ENCODE data around the gene ANXA1.
"Not testable (repeated sequence)": the region's sequence is repeated elsewhere in the genome, so short reads cannot be mapped to it uniquely, and the experiment has no call there.

ANXA1 gene

GRCh38 chr9:73168298-73168934 lies 16.8 kb downstream of the ANXA1 start:
- no peak for DNase-seq (ENCODE audit: low read depth in 2 of 2)

DNA sequence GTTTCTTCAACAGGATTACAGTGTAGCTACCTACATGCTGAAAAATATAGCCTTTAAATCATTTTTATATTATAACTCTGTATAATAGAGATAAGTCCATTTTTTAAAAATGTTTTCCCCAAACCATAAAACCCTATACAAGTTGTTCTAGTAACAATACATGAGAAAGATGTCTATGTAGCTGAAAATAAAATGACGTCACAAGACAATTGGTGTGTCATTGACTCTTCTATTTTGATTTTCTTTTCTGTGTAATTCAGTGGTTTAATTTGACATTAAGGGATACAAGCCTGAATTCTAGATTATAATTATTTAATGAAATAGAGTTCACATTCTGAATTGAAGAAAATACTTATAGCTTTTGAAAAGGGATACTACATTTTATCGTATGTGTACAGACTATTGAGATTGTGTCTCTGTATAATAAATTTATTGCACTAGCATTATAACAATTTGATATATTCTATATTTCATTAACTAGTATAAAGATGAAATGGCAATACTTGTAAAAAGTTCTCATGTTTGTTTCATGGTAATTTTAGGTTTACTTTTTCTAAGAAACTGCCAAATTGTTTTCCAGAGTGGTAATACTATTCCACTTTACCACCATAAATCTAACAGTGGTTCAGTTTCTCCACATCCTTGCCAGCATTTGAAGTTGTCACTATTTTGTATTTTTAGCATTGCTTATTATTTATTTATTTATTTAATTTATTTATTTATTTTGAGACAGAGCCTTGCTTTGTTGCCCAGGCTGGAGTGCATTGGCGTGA lies 18.7 kb downstream of the ANXA1 start:
- DNase-seq (ENCODE audit: low read depth in 2 of 2), result no peak

GRCh38 chr9:73172901-73173215 lies 21.2 kb downstream of the ANXA1 start:
- DNase-seq (ENCODE audit: low read depth in 2 of 2), result no peak

DNA sequence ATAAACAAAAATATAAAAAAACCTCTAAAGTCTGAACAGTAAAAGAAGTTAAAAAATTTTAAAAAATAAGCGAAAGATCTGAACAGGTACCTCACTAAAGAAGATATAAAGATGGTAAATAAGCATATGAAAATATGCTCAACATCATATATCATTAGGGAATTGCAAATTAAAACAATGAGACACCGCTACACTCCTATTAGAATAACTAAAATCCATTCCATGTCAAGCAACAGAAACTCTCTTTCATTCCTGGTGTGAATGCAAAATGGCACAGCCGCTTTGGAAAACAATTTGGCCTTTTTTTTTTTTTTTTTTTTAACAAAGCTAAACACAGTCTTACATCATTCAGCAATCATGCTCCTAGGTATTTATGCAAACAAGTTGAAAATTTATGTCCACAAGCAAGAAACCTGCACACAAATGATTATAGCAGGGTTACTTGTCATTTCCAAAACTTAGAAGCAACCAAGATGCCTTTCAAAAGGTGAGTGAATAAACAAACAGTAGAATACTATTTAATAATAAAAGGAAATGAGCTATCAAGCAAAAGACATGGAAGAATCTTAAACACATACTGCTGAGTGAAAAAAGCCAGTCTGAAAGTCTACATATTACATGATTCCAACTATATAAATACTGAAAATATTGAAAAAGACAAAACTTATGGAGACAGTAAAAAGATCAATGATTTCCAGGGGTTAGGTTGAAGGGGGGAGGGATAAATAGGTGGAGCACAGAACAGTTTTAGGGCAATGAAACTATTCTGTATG lies 22.1 kb downstream of the ANXA1 start:
- no peak for DNase-seq (ENCODE audit: low read depth in 2 of 2)

- DNase-seq (ENCODE audit: low read depth in 2 of 2), result no peak
These were observed 22.8 kb downstream of the ANXA1 start for GRCh38 chr9:73174330-73174980.

- DNase-seq (ENCODE audit: low read depth in 2 of 2), result no peak
These were observed 24.8 kb downstream of the ANXA1 start for GRCh38 chr9:73176450-73176875.

DNA sequence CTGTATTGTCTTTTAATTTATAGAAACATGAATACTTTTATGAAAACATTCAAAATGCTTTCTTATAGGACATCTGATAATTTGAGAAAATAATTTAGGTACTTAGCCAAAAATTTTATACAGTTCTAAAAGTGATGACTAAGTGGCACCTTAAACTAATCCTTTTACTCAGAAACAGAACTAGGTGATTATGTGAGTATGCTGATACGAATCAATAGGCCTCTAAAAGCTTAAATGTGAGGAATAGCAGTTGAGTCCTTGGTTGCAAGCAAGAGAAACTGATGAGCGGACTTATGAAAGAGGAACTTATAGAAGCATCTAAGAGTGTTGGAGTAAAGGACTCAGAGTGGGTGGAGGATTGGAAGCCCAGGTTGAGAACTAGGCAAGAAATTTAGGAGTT lies 26.4 kb downstream of the ANXA1 start:
- no peak for DNase-seq (ENCODE audit: low read depth in 2 of 2)

GRCh38 chr9:73179589-73179988 lies 27.9 kb downstream of the ANXA1 start:
- DNase-seq (ENCODE audit: low read depth in 2 of 2), result no peak

DNA sequence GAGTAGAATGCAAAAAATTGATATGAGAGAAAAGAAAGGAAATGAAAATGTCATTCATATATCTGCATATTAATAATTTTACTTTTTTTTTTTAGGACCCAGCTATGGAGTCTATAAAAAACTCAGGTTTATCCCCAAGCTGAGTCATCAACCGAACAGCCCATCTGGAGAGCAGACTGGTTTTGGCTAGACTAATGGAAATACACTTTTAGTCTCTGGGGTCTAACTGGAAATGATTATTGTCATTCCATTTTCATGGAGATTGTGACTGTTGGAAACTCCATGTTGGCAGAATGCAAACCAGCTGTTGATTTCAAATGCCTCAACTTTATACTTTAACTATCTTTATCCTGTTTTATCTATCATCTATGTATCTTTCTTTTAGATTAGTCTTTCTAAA lies 28.7 kb downstream of the ANXA1 start:
- no peak for DNase-seq (ENCODE audit: low read depth in 2 of 2)

DNA sequence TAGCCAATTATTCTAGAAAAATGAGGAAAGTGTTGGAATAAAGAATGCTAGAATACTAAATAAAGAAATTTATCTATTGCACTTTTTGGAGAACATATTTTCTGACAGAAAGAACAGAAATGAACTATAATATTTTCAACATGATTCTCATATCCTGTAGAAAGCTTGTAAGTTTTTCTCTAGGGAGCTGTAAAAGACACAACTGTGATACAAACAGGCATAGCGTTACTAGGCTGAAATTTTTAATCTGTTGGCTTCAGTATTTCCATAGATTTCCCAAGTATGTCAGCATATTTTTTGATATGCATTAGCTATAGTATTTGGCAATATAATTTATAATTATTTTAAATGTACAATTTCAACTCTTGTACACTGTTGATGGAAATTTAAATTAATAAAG lies 31.3 kb downstream of the ANXA1 start:
- DNase-seq (ENCODE audit: low read depth in 2 of 2), result no peak

DNA sequence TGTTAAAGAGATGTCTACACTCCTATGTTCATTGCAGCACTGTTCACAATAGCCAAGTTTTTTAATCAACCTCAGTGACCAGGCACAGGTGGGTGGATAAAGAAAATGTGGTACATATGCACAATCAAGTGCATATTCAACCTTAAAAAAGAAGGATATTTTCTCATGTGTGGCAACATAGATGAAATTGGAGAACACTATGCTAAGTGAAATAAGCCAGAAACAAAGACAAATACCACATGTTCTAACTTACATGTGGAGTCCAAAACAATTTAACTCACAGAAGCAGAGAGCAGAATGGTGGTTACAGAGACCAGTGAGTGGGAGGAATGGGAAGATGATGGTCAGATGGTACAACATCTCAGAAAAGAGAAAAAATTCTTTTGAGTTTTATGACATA lies 31.8 kb downstream of the ANXA1 start:
- DNase-seq (ENCODE audit: low read depth in 2 of 2), result no peak

DNA sequence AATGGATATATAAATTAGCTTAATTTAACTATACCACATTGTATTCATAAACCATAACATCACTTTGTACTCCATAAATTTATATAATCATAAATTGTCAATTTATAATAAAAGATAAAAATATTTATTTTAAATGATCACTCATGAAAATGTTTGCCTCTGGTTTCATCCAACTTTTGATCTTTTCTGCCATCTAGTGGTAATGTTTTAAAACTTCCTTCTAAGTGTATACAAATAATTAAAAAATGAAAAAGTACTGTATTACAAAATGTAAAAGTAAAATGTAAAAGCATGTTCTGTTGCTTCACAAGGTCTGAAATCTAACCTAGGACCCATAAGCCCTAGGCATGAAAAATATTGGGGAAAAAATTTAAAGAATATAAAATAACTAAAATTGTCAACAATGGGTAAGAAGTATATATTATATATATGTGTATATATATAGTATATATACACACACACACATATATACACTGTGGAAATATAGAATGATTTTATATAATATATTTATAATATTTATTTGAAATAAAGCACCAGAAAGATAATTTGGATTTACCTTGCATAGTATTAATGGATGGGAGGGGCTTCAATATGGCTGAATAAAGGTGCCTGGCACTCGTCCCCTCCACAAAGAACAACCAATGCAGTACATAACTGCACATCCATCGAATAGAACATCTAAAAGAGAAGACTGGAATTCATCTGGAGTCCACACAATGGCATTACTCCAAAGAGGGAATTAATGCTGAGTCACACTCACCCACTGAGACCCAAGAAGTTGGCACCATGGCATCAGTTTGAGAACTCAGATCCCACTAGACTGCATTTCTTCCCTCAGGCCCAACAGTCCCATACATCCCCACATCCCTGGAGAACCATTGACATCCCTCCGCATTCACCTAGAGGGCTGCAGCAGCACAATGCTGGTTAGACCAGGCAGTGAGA lies 32.5 kb downstream of the ANXA1 start:
- DNase-seq (ENCODE audit: low read depth in 2 of 2), result no peak

- not testable (repeated sequence) for DNase-seq (ENCODE audit: low read depth in 2 of 2)
These were observed 39.4 kb downstream of the ANXA1 start for GRCh38 chr9:73191109-73191508.

- no peak for DNase-seq (ENCODE audit: low read depth in 2 of 2)
These were observed 42.6 kb downstream of the ANXA1 start for GRCh38 chr9:73194284-73194683.

DNA sequence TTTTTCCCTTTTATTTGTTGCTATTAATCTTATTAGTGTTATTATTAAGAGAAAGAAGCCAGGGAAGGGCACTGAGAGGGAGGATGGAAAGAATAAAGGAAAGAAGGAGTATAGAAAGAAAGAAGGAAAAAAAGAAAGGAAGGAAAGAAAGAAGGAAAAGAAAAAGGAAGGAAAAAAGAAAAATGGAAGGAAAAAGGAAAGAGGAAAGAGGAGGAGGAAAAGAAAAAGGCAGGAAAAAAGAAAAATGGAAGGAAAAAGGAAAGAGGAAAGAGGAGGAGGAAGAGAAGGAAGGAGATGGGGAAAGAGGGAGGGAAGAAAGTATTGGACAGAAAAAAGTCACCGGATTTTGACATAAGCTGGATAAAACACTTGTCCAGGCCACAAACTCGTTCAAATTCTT lies 47.8 kb downstream of the ANXA1 start:
- DNase-seq (ENCODE audit: low read depth in 2 of 2), result no peak

DNA sequence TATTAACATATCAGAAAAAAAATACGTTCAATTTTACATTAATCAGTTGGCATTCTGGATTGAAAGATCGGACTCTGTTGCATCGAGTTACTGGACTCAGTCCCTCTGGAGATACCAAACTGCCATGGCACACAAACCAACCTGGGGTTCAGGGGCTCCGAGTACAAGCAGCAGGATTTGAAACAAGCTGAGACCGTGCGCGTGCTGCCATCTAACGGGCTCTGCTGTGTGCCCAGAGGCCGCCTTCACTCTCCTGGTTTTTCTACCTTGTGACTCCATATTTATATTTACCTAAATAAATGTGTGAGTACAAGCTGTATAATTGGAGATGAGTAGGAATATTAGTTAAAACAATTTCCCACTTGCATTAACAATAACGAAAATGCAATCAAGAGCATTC lies 48.2 kb downstream of the ANXA1 start:
- no peak for DNase-seq (ENCODE audit: low read depth in 2 of 2)

- DNase-seq (ENCODE audit: low read depth in 2 of 2), result no peak
These were observed 49.2 kb downstream of the ANXA1 start for GRCh38 chr9:73200694-73201452.

DNA sequence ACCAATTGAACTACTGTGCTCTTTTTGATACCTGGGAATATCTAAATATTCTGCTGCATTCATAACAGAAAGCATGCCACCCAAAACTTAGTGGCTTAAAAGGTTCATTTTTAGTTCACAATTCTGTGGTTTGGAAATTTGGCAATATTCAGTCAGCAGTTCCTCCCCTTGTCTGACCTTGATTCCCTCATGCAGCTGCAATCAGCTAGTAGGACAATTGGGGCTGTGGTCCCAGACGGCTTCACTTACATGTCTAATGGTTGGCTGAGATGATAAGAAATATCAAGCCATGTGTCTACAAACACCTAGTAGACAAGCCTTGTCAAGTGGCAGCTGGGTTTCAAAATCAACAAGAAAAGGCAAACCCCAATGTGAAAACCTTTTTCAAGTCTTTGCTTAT lies 51.3 kb downstream of the ANXA1 start:
- no peak for DNase-seq (ENCODE audit: low read depth in 2 of 2)

GRCh38 chr9:73204936-73205335 lies 53.3 kb downstream of the ANXA1 start:
- no peak for DNase-seq (ENCODE audit: low read depth in 2 of 2)

DNA sequence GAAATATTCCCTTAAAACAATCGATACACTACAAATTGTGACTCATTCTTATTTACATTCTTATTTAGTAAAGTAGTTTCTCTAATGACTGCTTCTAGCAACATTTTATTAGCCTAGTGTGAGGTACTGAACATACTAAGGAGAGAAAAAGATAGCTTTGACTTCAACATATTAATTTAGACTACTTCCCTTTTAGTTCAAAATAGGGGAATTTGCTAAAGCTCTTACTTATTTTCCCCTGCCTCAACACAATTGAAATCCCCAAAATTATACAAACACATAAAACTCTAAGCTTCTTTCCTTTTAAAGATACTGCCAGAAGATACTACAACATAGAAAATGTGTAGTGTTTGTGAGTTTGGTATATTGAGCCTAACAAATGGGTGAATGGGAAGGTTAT lies 55.2 kb downstream of the ANXA1 start:
- no peak for DNase-seq (ENCODE audit: low read depth in 2 of 2)

Data from stimulated activated CD8-positive, alpha-beta memory T cell treated with anti-CD3 and anti-CD28 coated beads, Interleukin-7, amount 100 ng/mL, for 1 hour (primary cell).